SU-DHL-6 (cell line): ENCODE results near the gene SPHKAP.

Experiments
- H2AFZ ChIP-seq: fragments of 200-600 bp; sonication (generic); 2 replicates; pipeline ENCODE4 v1.6.1; 2014; ENCODE audit warnings: low read depth, mild to moderate bottlenecking, moderate library complexity, mixed read lengths, antibody characterized with exemption, low read length; ENCODE audit not compliant: severe bottlenecking
- H3F3A ChIP-seq: fragments of 200-600 bp; shearing (Covaris generic); 2 replicates; pipeline ENCODE4 v1.6.0; 2016; ENCODE audit warnings: antibody characterized with exemption, mild to moderate bottlenecking; ENCODE audit not compliant: insufficient read depth
- H3K27ac ChIP-seq: fragments of 200-600 bp; sonication (generic); 2 replicates; pipeline ENCODE4 v1.5.1; 2016; ENCODE audit warnings: low read depth, mild to moderate bottlenecking, low read length, moderate library complexity, mixed read lengths
- H3K27me3 ChIP-seq: fragments of 200-600 bp; sonication (generic), shearing (Covaris generic); 2 replicates; pipeline ENCODE4 v1.6.0; 2014; ENCODE audit warnings: mild to moderate bottlenecking, low read length
- H3K36me3 ChIP-seq: fragments of 200-600 bp; sonication (generic); 2 replicates; pipeline ENCODE4 v1.6.1; 2014; ENCODE audit warnings: mild to moderate bottlenecking, low read length, mixed read lengths
- H3K4me2 ChIP-seq: fragments of 300-600, 200-600 bp; shearing (Covaris generic), sonication (generic); 2 replicates; pipeline ENCODE4 v1.6.0; 2014; ENCODE audit warnings: low read length, low read depth, mild to moderate bottlenecking; ENCODE audit not compliant: poor library complexity, severe bottlenecking
- H3K4me3 ChIP-seq: fragments of 200-600 bp; sonication (generic); 2 replicates; pipeline ENCODE4 v1.5.1; 2014; ENCODE audit warnings: antibody characterized with exemption, low read length, mild to moderate bottlenecking, mixed read lengths; ENCODE audit not compliant: insufficient read depth, poor library complexity, severe bottlenecking
- H3K79me2 ChIP-seq: fragments of 200-600 bp; sonication (generic); 2 replicates; pipeline ENCODE4 v1.6.1; 2014; ENCODE audit warnings: mild to moderate bottlenecking, low read length, moderate library complexity; ENCODE audit not compliant: insufficient read depth
- H3K9ac ChIP-seq: fragments of 200-600 bp; sonication (generic); 2 replicates; pipeline ENCODE4 v1.7.0; 2014; ENCODE audit warnings: mild to moderate bottlenecking, low read length
- H3K9me2 ChIP-seq: fragments of 200-600 bp; sonication (generic); replicated peaks from 2 replicates; pipeline ENCODE4 v1.6.1; 2014; ENCODE audit warnings: low read length; ENCODE audit not compliant: insufficient read depth
- H3K9me3 ChIP-seq: fragments of 200-600 bp; sonication (generic); 2 replicates; pipeline ENCODE4 v1.6.1; 2014; ENCODE audit warnings: low read length, mixed read lengths; ENCODE audit not compliant: insufficient read depth
- H4K20me1 ChIP-seq: fragments of 200-600 bp; sonication (generic); 2 replicates; pipeline ENCODE4 v1.6.1; 2014; ENCODE audit warnings: low read depth, mild to moderate bottlenecking, antibody characterized with exemption, low read length, moderate library complexity, mixed read lengths
- EZH2phosphoT487 ChIP-seq: fragments of 200-600 bp; sonication (generic), shearing (Covaris generic); conservative IDR thresholded peaks from 2 replicates; pipeline ENCODE4 v1.6.1; 2018; ENCODE audit warnings: mild to moderate bottlenecking, antibody characterized with exemption, low read length, moderate library complexity, mixed read lengths
- TF ChIP-seq, protein P1 (sequence below): fragments of 200-600 bp; sonication (generic); IDR thresholded peaks from one replicate; pipeline ENCODE4 v1.5.1; 2017; ENCODE audit warnings: antibody characterized with exemption, mild to moderate bottlenecking, low read length, moderate library complexity; ENCODE audit not compliant: insufficient read depth, poor library complexity, severe bottlenecking

Gene SPHKAP

GRCh38 chr2:228105526-228106250 is 75.8 kb downstream of the SPHKAP start:
- TF ChIP-seq EZH2phosphoT487 = no peak
- TF ChIP-seq, protein P1, sequence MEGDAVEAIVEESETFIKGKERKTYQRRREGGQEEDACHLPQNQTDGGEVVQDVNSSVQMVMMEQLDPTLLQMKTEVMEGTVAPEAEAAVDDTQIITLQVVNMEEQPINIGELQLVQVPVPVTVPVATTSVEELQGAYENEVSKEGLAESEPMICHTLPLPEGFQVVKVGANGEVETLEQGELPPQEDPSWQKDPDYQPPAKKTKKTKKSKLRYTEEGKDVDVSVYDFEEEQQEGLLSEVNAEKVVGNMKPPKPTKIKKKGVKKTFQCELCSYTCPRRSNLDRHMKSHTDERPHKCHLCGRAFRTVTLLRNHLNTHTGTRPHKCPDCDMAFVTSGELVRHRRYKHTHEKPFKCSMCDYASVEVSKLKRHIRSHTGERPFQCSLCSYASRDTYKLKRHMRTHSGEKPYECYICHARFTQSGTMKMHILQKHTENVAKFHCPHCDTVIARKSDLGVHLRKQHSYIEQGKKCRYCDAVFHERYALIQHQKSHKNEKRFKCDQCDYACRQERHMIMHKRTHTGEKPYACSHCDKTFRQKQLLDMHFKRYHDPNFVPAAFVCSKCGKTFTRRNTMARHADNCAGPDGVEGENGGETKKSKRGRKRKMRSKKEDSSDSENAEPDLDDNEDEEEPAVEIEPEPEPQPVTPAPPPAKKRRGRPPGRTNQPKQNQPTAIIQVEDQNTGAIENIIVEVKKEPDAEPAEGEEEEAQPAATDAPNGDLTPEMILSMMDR = no peak

DNA sequence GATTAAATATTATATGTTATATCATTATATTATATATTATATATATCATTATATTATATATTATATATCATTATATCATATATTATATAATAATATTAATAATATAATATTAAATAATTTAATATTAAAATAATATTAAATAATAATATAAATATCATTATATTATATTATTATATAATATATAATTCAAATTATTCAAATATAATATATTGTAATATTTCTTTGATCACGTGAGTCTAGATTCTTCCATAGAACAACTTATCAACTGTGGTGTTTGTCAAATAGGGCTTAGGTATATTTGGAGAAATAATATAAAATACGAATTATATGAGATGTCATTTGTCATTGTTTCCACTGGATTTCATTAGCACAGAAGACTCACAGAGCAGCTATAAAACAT is 77.3 kb downstream of the SPHKAP start:
- Histone ChIP-seq H3K36me3 (no peaks in the 10 kb centered on the region), H3K4me3 (no peak overlapping the region), H4K20me1 (no peaks in the 10 kb centered on the region), H3K4me2 (no peak overlapping the region), H2AFZ (no peak overlapping the region), H3F3A (no peaks in the 10 kb centered on the region), H3K9ac (no peak overlapping the region), H3K9me2 (no peaks in the 10 kb centered on the region), H3K27ac (no peak overlapping the region), H3K27me3 (no peaks in the 10 kb centered on the region), H3K79me2 (no peaks in the 10 kb centered on the region), H3K9me3 (no peaks in the 10 kb centered on the region)
- no peak for TF ChIP-seq EZH2phosphoT487
- TF ChIP-seq, protein P1 = no peak

More at GRCh38 chr2:228105526-228106250, 75.8 kb downstream of the SPHKAP start:
- no peaks in the 10 kb centered on the region for H3K79me2 ChIP-seq
- no peaks in the 10 kb centered on the region for H3K9me2 ChIP-seq
- H3K4me2 ChIP-seq = no peak overlapping the region
- H4K20me1 ChIP-seq = no peaks in the 10 kb centered on the region
- H3K4me3 ChIP-seq = no peak overlapping the region
- H3K27me3 ChIP-seq = no peaks in the 10 kb centered on the region
- H2AFZ ChIP-seq = no peak overlapping the region
- no peaks in the 10 kb centered on the region for H3K9me3 ChIP-seq
- no peaks in the 10 kb centered on the region for H3F3A ChIP-seq
- no peak overlapping the region for H3K27ac ChIP-seq
- H3K36me3 ChIP-seq = no peaks in the 10 kb centered on the region
- no peak overlapping the region for H3K9ac ChIP-seq

DNA sequence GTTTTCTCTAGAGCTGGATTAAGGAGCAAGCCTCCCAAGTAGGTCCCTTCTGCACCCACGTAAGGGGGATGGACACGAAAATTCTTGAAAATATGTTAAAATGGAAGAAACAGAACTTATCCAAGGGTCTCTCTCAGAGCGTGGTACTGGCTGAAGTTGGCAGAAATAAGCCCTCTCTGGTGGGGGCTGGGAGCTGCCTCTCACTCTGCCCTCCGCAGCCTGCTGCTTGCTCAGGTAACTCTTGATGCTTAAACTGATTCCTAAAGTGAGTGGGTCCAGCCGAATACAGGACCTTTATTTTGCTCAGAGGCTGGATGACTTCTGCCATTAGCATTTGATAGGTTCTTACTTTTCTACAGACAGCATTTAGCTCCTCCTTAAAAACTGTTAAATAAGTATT is 78.1 kb downstream of the SPHKAP start:
- no peaks in the 10 kb centered on the region for H4K20me1 ChIP-seq
- H3K36me3 ChIP-seq = no peaks in the 10 kb centered on the region
- no peaks in the 10 kb centered on the region for H3K79me2 ChIP-seq
- H2AFZ ChIP-seq = no peak overlapping the region
- no peaks in the 10 kb centered on the region for H3K9me3 ChIP-seq
- H3K9me2 ChIP-seq = no peaks in the 10 kb centered on the region
- no peak overlapping the region for H3K27ac ChIP-seq
- no peak overlapping the region for H3K9ac ChIP-seq
- TF ChIP-seq, protein P1 = no peak
- no peak for TF ChIP-seq EZH2phosphoT487
- no peak overlapping the region for H3K4me3 ChIP-seq
- H3K27me3 ChIP-seq = no peaks in the 10 kb centered on the region
- no peaks in the 10 kb centered on the region for H3F3A ChIP-seq
- no peak overlapping the region for H3K4me2 ChIP-seq
